GM19395 (cell line): ENCODE results near the gene HEBP1.

Experiments
- ATAC-seq: cut with Tn5 transposase; IDR thresholded peaks from one replicate; pipeline ENCODE4 v1.9.1; 2021; ENCODE audit warnings: mild to moderate bottlenecking, moderate library complexity; ENCODE audit not compliant: unreplicated experiment

Gene HEBP1

GRCh38 chr12:12992418-12993130 is 7.5 kb downstream of the HEBP1 start:
- no peak for ATAC-seq

GRCh38 chr12:12990700-12991468 is 9.2 kb downstream of the HEBP1 start:
- ATAC-seq = no peak

GRCh38 chr12:12987421-12987820 is 12.6 kb downstream of the HEBP1 start:
- ATAC-seq = no peak

- no peak for ATAC-seq
Observed at GRCh38 chr12:12986775-12987331, 13.2 kb downstream of the HEBP1 start.

GRCh38 chr12:12985817-12986408 is 14.2 kb downstream of the HEBP1 start:
- no peak for ATAC-seq

- ATAC-seq = no peak
Observed at GRCh38 chr12:12984149-12984548, 15.9 kb downstream of the HEBP1 start.

- ATAC-seq = no peak
Observed at GRCh38 chr12:12983420-12984035, 16.5 kb downstream of the HEBP1 start.

GRCh38 chr12:12982331-12982730 is 17.7 kb downstream of the HEBP1 start:
- no peak for ATAC-seq

- no peak for ATAC-seq
Observed at GRCh38 chr12:12979731-12980259, 20.3 kb downstream of the HEBP1 start.

GRCh38 chr12:12979126-12979525 is 20.9 kb downstream of the HEBP1 start:
- ATAC-seq = no peak

- ATAC-seq = no peak
Observed at GRCh38 chr12:12977231-12977630, 22.8 kb downstream of the HEBP1 start.

- ATAC-seq = no peak
Observed at GRCh38 chr12:12976366-12976765, 23.7 kb downstream of the HEBP1 start.

GRCh38 chr12:12975322-12976077 is 24.6 kb downstream of the HEBP1 start:
- ATAC-seq = no peak

- no peak for ATAC-seq
Observed at GRCh38 chr12:12974211-12974610, 25.9 kb downstream of the HEBP1 start.

- no peak for ATAC-seq
Observed at GRCh38 chr12:12973019-12973418, 27.0 kb downstream of the HEBP1 start.

- ATAC-seq = no peak
Observed at GRCh38 chr12:12965836-12966235, 34.2 kb downstream of the HEBP1 start.

- ATAC-seq = no peak
Observed at GRCh38 chr12:12964255-12964654, 35.8 kb downstream of the HEBP1 start.

GRCh38 chr12:12960639-12961209 is 39.3 kb downstream of the HEBP1 start:
- ATAC-seq = no peak

- no peak for ATAC-seq
Observed at GRCh38 chr12:12958886-12959285, 41.2 kb downstream of the HEBP1 start.
